ENCODE results near the gene OPN5. TPM values are rescaled to one million over a fixed set of nuclear protein-coding genes. Genes with fewer than 3 reads are reported as not detected.

OPN5 gene
- total RNA-seq, 2 experiments from 2014 or later = not detected

GRCh38 chr6:47792216-47792733 lies 10.4 kb downstream of the OPN5 start:
- H3K27me3 Mint-ChIP-seq (ENCODE audit: low read depth) = peaks cover 29% of the 10 kb centered on the region
- CTCF ChIA-PET = no interaction called here

GRCh38 chr6:47794577-47795135 lies 12.8 kb downstream of the OPN5 start:
- H3K27ac Mint-ChIP-seq = no peak overlapping the region
- ATAC-seq (no peak), DNase-seq (no peak)
- H3K9me3 Mint-ChIP-seq (ENCODE audit: insufficient read depth) = no peaks in the 10 kb centered on the region
- ChIA-PET POLR2A (no interaction called here), CTCF (no interaction called here)
- H3K4me1 Mint-ChIP-seq (ENCODE audit: low read depth) = no peaks in the 10 kb centered on the region
- no peak overlapping the region for H3K4me3 Mint-ChIP-seq
- no peaks in the 10 kb centered on the region for H3K36me3 Mint-ChIP-seq (ENCODE audit: low read depth)
- peaks cover 21% of the 10 kb centered on the region for H3K27me3 Mint-ChIP-seq (ENCODE audit: low read depth)

More at GRCh38 chr6:47792216-47792733, 10.4 kb downstream of the OPN5 start:
- no peaks in the 10 kb centered on the region for H3K36me3 Mint-ChIP-seq (ENCODE audit: low read depth)
- H3K4me1 Mint-ChIP-seq (ENCODE audit: low read depth) = peaks cover 3% of the 10 kb centered on the region
- POLR2A ChIA-PET = no interaction called here
- no peak overlapping the region for H3K27ac Mint-ChIP-seq
- H3K9me3 Mint-ChIP-seq (ENCODE audit: insufficient read depth) = no peaks in the 10 kb centered on the region
- ATAC-seq (no peak), DNase-seq (no peak)
- H3K4me3 Mint-ChIP-seq = no peak overlapping the region

GRCh38 chr6:47801984-47802383 lies 20.2 kb downstream of the OPN5 start:
- ATAC-seq (no peak), DNase-seq (no peak)
- Mint-ChIP-seq H3K27me3 (ENCODE audit: low read depth) (peaks cover 10% of the 10 kb centered on the region), H3K4me3 (no peak overlapping the region), H3K4me1 (ENCODE audit: low read depth) (no peaks in the 10 kb centered on the region), H3K9me3 (ENCODE audit: insufficient read depth) (no peaks in the 10 kb centered on the region), H3K36me3 (ENCODE audit: low read depth) (no peaks in the 10 kb centered on the region), H3K27ac (no peak overlapping the region)
- ChIA-PET CTCF (interaction anchor here (0.7 kb wide), 1 partner anchor 21 kb away, joined by 3 read pairs; no protein-coding TSS in a partner anchor), POLR2A (no interaction called here)

GRCh38 chr6:47804821-47805220 lies 23.0 kb downstream of the OPN5 start:
- H3K4me1 Mint-ChIP-seq (ENCODE audit: low read depth) = no peaks in the 10 kb centered on the region
- H3K4me3 Mint-ChIP-seq = no peak overlapping the region
- DNase-seq (no peak), ATAC-seq (no peak)
- ChIA-PET POLR2A (no interaction called here), CTCF (interaction anchor here (2.6 kb wide), 1 partner anchor 17 kb away, joined by 8 read pairs; no protein-coding TSS in a partner anchor)
- no peak overlapping the region for H3K27ac Mint-ChIP-seq
- no peaks in the 10 kb centered on the region for H3K9me3 Mint-ChIP-seq (ENCODE audit: insufficient read depth)
- H3K27me3 Mint-ChIP-seq (ENCODE audit: low read depth) = peaks cover 4% of the 10 kb centered on the region
- no peaks in the 10 kb centered on the region for H3K36me3 Mint-ChIP-seq (ENCODE audit: low read depth)

GRCh38 chr6:47809873-47810272 lies 28.0 kb downstream of the OPN5 start:
- Mint-ChIP-seq H3K36me3 (ENCODE audit: low read depth) (no peaks in the 10 kb centered on the region), H3K4me3 (no peak overlapping the region), H3K4me1 (ENCODE audit: low read depth) (no peaks in the 10 kb centered on the region), H3K9me3 (ENCODE audit: insufficient read depth) (no peaks in the 10 kb centered on the region), H3K27me3 (ENCODE audit: low read depth) (peaks cover 5% of the 10 kb centered on the region), H3K27ac (no peak overlapping the region)
- POLR2A ChIA-PET = no interaction called here
- ATAC-seq (no peak), DNase-seq (no peak)
- CTCF ChIA-PET = interaction anchor here (1.0 to 1.2 kb wide), 2 partner anchors 21 to 58 kb away, joined by 3 read pairs; no protein-coding TSS in a partner anchor

- no peak for ATAC-seq
- POLR2A ChIA-PET = no interaction called here
- H3K27ac Mint-ChIP-seq = no peak overlapping the region
- no peaks in the 10 kb centered on the region for H3K9me3 Mint-ChIP-seq (ENCODE audit: insufficient read depth)
- no peaks in the 10 kb centered on the region for H3K36me3 Mint-ChIP-seq (ENCODE audit: low read depth)
- peaks cover 6% of the 10 kb centered on the region for H3K27me3 Mint-ChIP-seq (ENCODE audit: low read depth)
- H3K4me1 Mint-ChIP-seq (ENCODE audit: low read depth) = no peaks in the 10 kb centered on the region
- no peak overlapping the region for H3K4me3 Mint-ChIP-seq
- no peak for DNase-seq
- CTCF ChIA-PET = interaction anchor here (1.2 kb wide), 1 partner anchor 59 kb away, joined by 3 read pairs; no protein-coding TSS in a partner anchor
These were observed 29.1 kb downstream of the OPN5 start for GRCh38 chr6:47810885-47811284.

- DNase-seq (no peak), ATAC-seq (no peak)
- no peaks in the 10 kb centered on the region for H3K9me3 Mint-ChIP-seq (ENCODE audit: insufficient read depth)
- no peak overlapping the region for H3K4me3 Mint-ChIP-seq
- POLR2A ChIA-PET = no interaction called here
- no peaks in the 10 kb centered on the region for H3K4me1 Mint-ChIP-seq (ENCODE audit: low read depth)
- H3K27ac Mint-ChIP-seq = no peak overlapping the region
- H3K36me3 Mint-ChIP-seq (ENCODE audit: low read depth) = no peaks in the 10 kb centered on the region
- peaks cover 7% of the 10 kb centered on the region for H3K27me3 Mint-ChIP-seq (ENCODE audit: low read depth)
- CTCF ChIA-PET = interaction anchor here (1.2 kb wide), 1 partner anchor 59 kb away, joined by 3 read pairs; no protein-coding TSS in a partner anchor
These were observed 29.6 kb downstream of the OPN5 start for GRCh38 chr6:47811443-47811842.

- ATAC-seq = no peak
- H3K27ac Mint-ChIP-seq = no peak overlapping the region
- POLR2A ChIA-PET = no interaction called here
- no peak overlapping the region for H3K4me3 Mint-ChIP-seq
- no peak for DNase-seq
- no peaks in the 10 kb centered on the region for H3K9me3 Mint-ChIP-seq (ENCODE audit: insufficient read depth)
- no peaks in the 10 kb centered on the region for H3K36me3 Mint-ChIP-seq (ENCODE audit: low read depth)
- peaks cover 13% of the 10 kb centered on the region for H3K27me3 Mint-ChIP-seq (ENCODE audit: low read depth)
- CTCF ChIA-PET = interaction anchor here (0.7 kb wide), 1 partner anchor 30 kb away, joined by 3 read pairs; no protein-coding TSS in a partner anchor
- no peaks in the 10 kb centered on the region for H3K4me1 Mint-ChIP-seq (ENCODE audit: low read depth)
These were observed 35.9 kb downstream of the OPN5 start for GRCh38 chr6:47817749-47818148.

GRCh38 chr6:47819461-47819860 lies 37.6 kb downstream of the OPN5 start:
- POLR2A ChIA-PET = no interaction called here
- Mint-ChIP-seq H3K9me3 (ENCODE audit: insufficient read depth) (no peaks in the 10 kb centered on the region), H3K4me1 (ENCODE audit: low read depth) (no peaks in the 10 kb centered on the region), H3K4me3 (no peak overlapping the region), H3K27ac (no peak overlapping the region), H3K27me3 (ENCODE audit: low read depth) (peaks cover 11% of the 10 kb centered on the region), H3K36me3 (ENCODE audit: low read depth) (no peaks in the 10 kb centered on the region)
- ATAC-seq (no peak), DNase-seq (no peak)
- CTCF ChIA-PET = interaction anchor here (0.6 kb wide), 1 partner anchor 188 kb away, joined by 3 read pairs; no protein-coding TSS in a partner anchor

GRCh38 chr6:47822856-47823554 lies 41.2 kb downstream of the OPN5 start:
- POLR2A ChIA-PET = no interaction called here
- Mint-ChIP-seq H3K27ac (no peak overlapping the region), H3K27me3 (ENCODE audit: low read depth) (peaks cover 5% of the 10 kb centered on the region), H3K9me3 (ENCODE audit: insufficient read depth) (no peaks in the 10 kb centered on the region), H3K36me3 (ENCODE audit: low read depth) (no peaks in the 10 kb centered on the region), H3K4me3 (no peak overlapping the region), H3K4me1 (ENCODE audit: low read depth) (no peaks in the 10 kb centered on the region)
- no peak for ATAC-seq
- no peak for DNase-seq
- CTCF ChIA-PET = no interaction called here

GRCh38 chr6:47832386-47833100 lies 50.7 kb downstream of the OPN5 start:
- Mint-ChIP-seq H3K27me3 (ENCODE audit: low read depth) (peaks cover 2% of the 10 kb centered on the region), H3K9me3 (ENCODE audit: insufficient read depth) (no peaks in the 10 kb centered on the region), H3K4me1 (ENCODE audit: low read depth) (no peaks in the 10 kb centered on the region), H3K36me3 (ENCODE audit: low read depth) (no peaks in the 10 kb centered on the region), H3K4me3 (no peak overlapping the region), H3K27ac (no peak overlapping the region)
- CTCF ChIA-PET = no interaction called here
- POLR2A ChIA-PET = no interaction called here
- no peak for ATAC-seq
- no peak for DNase-seq

GRCh38 chr6:47834196-47834595 lies 52.4 kb downstream of the OPN5 start:
- CTCF ChIA-PET = no interaction called here
- Mint-ChIP-seq H3K27me3 (ENCODE audit: low read depth) (peaks cover 2% of the 10 kb centered on the region), H3K36me3 (ENCODE audit: low read depth) (no peaks in the 10 kb centered on the region)

More at GRCh38 chr6:47834196-47834595, 52.4 kb downstream of the OPN5 start:
- Mint-ChIP-seq H3K4me1 (ENCODE audit: low read depth) (no peaks in the 10 kb centered on the region), H3K9me3 (ENCODE audit: insufficient read depth) (no peaks in the 10 kb centered on the region), H3K4me3 (no peak overlapping the region), H3K27ac (no peak overlapping the region)
- POLR2A ChIA-PET = no interaction called here
- DNase-seq = no peak
- no peak for ATAC-seq
